ENCODE results near the gene RFTN1.

RFTN1 gene

DNA sequence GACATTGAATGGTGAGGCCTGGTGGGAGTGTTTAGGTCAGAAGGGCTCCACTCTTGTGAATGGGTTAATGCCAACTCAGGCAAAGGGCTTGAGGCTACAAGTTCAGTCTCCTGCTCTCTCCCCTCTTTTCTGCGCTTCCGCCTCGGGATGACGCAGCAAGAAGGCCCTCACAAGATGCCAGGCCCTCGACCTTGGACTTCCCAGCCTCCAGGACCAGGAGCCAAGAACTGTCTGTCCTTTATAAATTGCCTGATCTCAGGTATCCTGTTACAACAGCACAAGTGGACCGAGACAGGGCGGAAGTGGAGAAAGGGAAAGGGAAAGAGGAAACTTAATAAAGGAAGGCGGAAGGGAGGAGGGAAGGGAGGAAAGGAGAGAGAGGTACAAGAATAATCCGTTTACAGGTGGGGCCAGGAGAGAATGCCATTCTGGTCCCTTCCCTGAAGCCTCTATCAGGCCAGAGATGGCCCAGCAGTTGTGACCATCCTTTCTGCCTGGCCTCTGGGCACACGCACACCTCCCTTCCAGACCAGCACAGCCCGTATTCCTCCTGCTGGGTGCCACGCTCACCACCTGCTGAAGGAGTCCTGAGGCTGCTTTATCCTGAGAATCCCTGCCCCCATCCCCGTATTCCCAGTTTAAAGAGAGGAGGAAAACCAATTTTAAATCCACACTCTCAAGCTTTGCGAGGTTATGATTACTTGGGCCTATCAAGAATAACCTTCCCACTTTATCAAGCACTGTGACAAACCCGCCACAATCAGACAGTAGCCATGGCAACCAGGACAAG lies 184.3 kb downstream of the RFTN1 start:
- no peak overlapping the region for H3K4me3 ChIP-seq (ENCODE audit: control insufficient read depth, low read depth, low read length)
- no peak for DNase-seq (ENCODE audit: low read depth)
- no peak for TF ChIP-seq CTCF (IDR thresholded peaks at IDR 0.05; ENCODE audit: control insufficient read depth, insufficient read depth, low read depth, low read length, missing control alignments)

DNA sequence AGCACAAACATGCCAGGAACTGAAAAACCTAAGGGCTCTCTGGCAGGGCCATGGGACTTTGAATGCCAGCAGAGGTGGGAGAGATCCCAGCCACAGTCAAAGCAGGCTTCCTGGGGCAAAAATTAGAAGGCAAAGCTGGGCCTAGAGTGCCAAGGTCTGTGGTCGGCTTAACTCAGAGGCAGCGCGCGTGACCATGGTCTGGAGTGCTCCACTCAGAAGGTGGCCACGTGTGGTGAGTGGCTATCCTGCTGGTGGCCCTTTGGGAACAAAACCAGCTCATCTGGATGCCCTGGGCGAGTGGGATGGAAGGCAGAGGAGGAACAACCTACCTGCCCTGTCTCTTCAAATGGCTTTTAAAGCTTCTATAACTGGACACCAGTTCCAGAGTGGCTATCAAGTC lies 185.4 kb downstream of the RFTN1 start:
- DNase-seq (ENCODE audit: low read depth): no peak
- no peak overlapping the region for H3K4me3 ChIP-seq (ENCODE audit: control insufficient read depth, low read depth, low read length)
- no peak for TF ChIP-seq CTCF (IDR thresholded peaks at IDR 0.05; ENCODE audit: control insufficient read depth, insufficient read depth, low read depth, low read length, missing control alignments)

GRCh38 chr3:16326724-16327349 lies 186.7 kb downstream of the RFTN1 start:
- no peak for DNase-seq (ENCODE audit: low read depth)
- TF ChIP-seq CTCF (IDR thresholded peaks at IDR 0.05; ENCODE audit: control insufficient read depth, insufficient read depth, low read depth, low read length, missing control alignments): no peak
- H3K4me3 ChIP-seq (ENCODE audit: control insufficient read depth, low read depth, low read length): no peak overlapping the region

- no peak for TF ChIP-seq CTCF (IDR thresholded peaks at IDR 0.05; ENCODE audit: control insufficient read depth, insufficient read depth, low read depth, low read length, missing control alignments)
- no peak for DNase-seq (ENCODE audit: low read depth)
- no peak overlapping the region for H3K4me3 ChIP-seq (ENCODE audit: control insufficient read depth, low read depth, low read length)
Measured at GRCh38 chr3:16325850-16326249, 187.6 kb downstream of the RFTN1 start.

DNA sequence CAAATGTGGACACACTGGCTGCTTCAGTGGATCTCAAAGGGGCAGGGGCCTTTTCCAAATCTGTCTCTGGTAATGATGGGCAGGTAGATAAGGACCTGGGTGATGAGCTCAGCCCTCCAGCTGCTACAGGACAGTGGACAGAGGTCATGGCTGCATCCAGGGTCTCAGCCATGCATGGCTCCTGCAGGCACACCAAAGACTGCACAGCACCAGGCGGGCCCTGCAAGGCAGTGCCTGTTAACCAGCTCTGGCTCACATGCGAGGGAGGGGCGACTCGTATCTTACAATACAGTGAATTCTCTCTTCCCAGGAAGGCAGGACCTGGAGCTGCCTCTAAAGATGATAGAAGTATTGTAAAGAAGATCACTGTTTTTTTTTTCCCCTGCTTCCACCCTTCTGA lies 189.8 kb downstream of the RFTN1 start:
- no peak for DNase-seq (ENCODE audit: low read depth)
- H3K4me3 ChIP-seq (ENCODE audit: control insufficient read depth, low read depth, low read length): no peak overlapping the region
- TF ChIP-seq CTCF (IDR thresholded peaks at IDR 0.05; ENCODE audit: control insufficient read depth, insufficient read depth, low read depth, low read length, missing control alignments): no peak

- TF ChIP-seq CTCF (IDR thresholded peaks at IDR 0.05; ENCODE audit: control insufficient read depth, insufficient read depth, low read depth, low read length, missing control alignments): no peak
- DNase-seq (ENCODE audit: low read depth): no peak
- no peak overlapping the region for H3K4me3 ChIP-seq (ENCODE audit: control insufficient read depth, low read depth, low read length)
Measured at GRCh38 chr3:16322189-16322588, 191.3 kb downstream of the RFTN1 start.

All from AG09309 (cell line).